HL-60/S4 treated with retinoic acid at 250 ng/mL for 4 days and 3 days (cell line): ENCODE data around the gene LCE2B.

Source experiments
- in situ Hi-C: fragments of 300-500 bp; cut with MboI; formaldehyde crosslinking; loops from 2 replicates; pipeline ENCODE4 v1.7.0; 2022; ENCODE audit warnings: low sequenced_read_pairs

Gene LCE2B

DNA sequence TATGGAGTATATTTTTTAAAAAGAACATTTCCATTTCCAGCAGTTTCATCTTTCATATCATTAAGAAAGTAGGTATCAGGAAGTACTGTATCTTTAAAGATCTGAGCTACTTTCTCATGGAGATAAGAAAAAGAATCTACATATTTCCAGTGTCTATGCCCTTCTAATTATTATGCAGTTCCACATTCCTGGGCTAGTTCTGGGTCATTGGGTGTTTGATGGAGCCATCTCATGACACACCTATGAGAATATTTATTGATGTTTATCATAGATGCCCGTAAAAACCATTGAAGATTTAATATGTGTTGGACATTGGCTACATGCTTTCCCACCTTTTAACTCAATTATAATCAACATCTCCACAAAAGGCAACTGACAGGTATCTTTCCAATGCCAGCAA, 43.1 kb downstream of the LCE2B start:
- in situ Hi-C loops, result no loop called here

- in situ Hi-C loops, result no loop called here
Observed at GRCh38 chr1:152735648-152736047, 49.7 kb downstream of the LCE2B start.
